ENCODE measurements around the gene PTGR3.

DNA sequence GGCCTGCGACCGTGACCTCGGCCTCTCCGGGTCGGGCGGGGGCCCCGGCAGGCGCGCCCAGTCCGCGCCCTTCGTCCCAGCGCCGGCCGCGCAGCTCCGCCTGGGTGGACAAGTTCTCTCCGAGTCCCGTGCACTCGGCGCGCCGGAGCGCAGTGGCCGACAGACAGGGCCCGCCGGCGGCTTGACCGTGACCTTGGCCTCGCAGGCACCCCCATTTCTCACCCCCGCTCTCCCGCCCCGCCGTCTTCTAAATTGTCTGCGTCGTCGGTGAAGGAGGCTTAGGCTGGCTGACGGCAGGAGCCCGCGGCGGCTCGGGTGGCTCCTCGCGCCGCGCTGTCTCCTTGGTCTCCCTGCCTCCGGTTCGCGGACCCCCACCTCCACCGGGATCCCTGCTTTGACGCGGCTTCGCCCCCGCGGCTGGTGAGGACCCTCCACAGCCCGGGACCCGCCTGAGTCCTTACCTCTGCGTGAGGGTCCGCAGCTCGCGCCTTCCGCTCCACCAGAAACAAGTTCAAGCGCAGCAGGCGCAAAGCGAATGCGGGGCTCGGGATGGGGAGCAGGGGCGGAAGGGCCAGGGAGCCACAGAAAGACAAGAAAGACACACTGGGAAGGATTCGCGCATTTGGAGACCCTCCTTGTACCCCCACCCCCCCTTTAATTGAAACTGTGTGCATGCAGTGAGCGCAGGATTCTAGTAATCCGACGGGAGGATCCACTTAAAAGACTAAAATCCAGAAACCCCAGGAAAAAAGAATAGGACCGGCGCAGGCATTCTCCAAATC, 4.0 kb downstream of the PTGR3 start:
- TF ChIP-seq, protein P1, sequence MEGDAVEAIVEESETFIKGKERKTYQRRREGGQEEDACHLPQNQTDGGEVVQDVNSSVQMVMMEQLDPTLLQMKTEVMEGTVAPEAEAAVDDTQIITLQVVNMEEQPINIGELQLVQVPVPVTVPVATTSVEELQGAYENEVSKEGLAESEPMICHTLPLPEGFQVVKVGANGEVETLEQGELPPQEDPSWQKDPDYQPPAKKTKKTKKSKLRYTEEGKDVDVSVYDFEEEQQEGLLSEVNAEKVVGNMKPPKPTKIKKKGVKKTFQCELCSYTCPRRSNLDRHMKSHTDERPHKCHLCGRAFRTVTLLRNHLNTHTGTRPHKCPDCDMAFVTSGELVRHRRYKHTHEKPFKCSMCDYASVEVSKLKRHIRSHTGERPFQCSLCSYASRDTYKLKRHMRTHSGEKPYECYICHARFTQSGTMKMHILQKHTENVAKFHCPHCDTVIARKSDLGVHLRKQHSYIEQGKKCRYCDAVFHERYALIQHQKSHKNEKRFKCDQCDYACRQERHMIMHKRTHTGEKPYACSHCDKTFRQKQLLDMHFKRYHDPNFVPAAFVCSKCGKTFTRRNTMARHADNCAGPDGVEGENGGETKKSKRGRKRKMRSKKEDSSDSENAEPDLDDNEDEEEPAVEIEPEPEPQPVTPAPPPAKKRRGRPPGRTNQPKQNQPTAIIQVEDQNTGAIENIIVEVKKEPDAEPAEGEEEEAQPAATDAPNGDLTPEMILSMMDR (conservative IDR thresholded peaks at IDR 0.05 in 1 of 2, IDR thresholded peaks at IDR 0.05 in 1 of 2; ENCODE audit: low read depth in 1 of 2, low read length in 2 of 2): no peak
- TF ChIP-seq EZH2 (IDR thresholded peaks at IDR 0.05; ENCODE audit: low read length, missing control alignments): no peak
